SK-N-SH (cell line): ENCODE data around the gene PLEKHA6.

Source experiments
- POLR2AphosphoS5 ChIP-seq: IDR thresholded peaks from 2 replicates; pipeline ENCODE4 v1.6.1; 2012; ENCODE audit warnings: low read depth, low read length
- RFX5 ChIP-seq: IDR thresholded peaks from 2 replicates; pipeline ENCODE4 v1.6.1; 2012; ENCODE audit warnings: mild to moderate bottlenecking, improper control_type of control experiment, low read length
- TEAD4 ChIP-seq: IDR thresholded peaks from 2 replicates; pipeline ENCODE4 v1.4.0; 2012; ENCODE audit warnings: mild to moderate bottlenecking, borderline replicate concordance; ENCODE audit not compliant: insufficient read depth
- TF ChIP-seq, protein P1 (sequence below): IDR thresholded peaks from 2 replicates; pipeline ENCODE4; 2012

DNA sequence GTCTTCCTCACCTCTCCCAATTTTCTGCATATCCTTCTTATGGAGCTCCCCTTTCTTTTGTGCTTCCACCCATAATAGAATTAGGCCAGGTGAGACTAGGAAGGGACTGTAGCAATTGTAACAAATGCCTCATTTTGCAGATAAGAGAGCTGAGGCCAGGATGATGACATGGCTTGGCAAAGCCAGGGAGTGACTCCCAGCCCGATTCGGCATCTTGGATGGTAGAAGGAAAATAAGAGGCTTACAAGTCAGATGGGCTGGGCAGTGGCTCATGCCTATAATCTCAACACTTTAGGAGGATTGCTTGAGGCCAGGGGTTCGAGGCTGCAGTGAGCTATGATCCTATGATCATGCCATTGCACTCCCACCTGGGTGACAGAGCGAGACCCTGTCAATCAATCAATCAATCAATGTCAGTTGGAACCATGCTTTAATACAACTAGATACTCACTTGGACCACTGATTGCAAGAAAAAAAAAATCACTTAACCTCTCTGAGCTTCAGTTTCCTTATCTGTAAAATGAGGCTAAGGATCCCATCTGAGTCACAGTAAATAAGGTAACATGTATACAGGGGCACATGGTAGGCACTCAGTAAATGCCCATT is 51.6 kb downstream of the PLEKHA6 start:
- TF ChIP-seq TEAD4 (no peak), POLR2AphosphoS5 (no peak), RFX5 (no peak)
- TF ChIP-seq, protein P1, sequence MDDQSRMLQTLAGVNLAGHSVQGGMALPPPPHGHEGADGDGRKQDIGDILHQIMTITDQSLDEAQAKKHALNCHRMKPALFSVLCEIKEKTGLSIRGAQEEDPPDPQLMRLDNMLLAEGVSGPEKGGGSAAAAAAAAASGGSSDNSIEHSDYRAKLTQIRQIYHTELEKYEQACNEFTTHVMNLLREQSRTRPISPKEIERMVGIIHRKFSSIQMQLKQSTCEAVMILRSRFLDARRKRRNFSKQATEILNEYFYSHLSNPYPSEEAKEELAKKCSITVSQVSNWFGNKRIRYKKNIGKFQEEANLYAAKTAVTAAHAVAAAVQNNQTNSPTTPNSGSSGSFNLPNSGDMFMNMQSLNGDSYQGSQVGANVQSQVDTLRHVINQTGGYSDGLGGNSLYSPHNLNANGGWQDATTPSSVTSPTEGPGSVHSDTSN = no peak
